IPS-11a (cell line): ENCODE results near the gene GPD1L.

Experiments
- H3K4me3 ChIP-seq: one replicate; pipeline ENCODE4 v1.5.1; 2013; ENCODE audit warnings: low read depth, low read length, control low read depth

The GPD1L gene

DNA sequence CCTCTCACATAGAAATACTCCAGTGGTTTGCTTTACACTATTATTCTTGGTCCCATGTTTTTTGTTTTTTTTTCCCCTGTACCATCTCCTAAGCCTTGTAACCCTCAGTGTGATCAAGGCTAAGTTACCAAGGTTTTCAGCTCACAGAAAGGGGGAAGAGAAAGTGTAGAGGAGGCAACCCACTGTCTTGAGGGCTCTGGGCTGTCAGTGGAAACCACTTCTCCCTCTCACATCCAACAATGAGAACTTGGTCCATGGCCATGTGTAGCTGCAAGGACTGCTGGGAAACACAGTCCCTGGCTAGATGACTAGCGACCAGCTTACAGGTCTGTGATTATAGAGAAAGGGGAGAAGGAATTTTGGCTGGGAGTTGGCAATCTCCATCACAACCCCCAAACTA lies 30.3 kb downstream of the GPD1L start:
- no peak overlapping the region for H3K4me3 ChIP-seq

DNA sequence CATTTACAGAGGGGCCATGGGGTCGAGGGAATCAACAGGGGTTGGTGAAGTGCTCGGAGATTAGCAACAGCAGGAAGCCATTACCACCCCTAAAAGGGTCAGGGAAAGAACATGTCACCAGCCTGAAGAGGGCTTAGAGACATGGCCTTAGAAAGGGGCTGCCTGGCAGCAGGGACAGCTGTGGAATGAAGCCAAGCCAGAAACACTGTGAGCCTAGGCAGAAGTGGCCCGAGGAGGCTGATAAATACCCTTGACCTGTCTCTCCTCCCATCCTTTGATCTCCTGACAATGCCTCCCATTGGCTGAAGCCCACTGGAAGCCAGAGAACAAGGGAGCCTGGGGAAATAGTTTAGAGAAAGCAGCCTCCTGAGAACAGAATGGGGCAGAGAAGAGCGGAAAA lies 31.4 kb downstream of the GPD1L start:
- no peak overlapping the region for H3K4me3 ChIP-seq

DNA sequence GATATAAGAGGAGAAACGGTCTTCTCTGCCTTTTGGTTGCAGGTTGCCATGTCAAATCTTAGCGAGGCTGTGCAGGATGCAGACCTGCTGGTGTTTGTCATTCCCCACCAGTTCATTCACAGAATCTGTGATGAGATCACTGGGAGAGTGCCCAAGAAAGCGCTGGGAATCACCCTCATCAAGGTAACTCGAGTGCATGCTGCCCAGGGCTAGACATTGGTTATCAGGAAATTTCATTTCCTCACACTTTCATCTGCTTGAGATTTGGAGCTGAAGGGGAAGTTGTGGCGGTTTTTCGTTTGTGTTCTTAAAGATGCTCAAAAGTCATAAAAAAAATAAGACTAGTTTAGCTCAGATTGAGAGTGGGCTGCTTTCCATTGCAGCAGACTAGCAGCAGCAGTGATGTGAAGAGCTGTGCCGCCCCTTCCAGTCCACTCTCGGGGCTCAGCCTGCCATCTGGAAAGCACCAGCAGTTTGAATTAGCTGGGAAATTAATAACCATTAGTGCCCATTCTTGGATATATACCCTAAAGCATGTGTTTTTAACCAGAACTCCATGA lies 32.2 kb downstream of the GPD1L start:
- H3K4me3 ChIP-seq = no peak overlapping the region

DNA sequence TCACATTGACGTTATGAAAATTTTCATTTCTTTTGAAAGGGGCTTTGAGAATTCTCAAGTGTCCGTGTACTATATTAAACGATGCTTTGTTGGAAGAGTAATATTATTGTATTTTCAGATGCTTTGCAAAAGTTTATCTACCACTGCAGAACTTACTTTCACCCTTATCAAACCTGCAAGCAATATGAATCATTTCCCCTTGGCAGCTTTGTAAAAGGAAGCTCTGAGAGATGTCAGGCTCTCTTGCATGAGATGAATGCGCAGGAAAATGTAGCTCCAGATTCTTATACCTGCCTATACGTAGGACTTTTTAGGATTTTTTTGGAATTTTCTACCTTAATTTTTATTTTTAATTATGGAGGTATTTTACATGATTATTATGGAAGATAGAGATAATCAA lies 34.5 kb downstream of the GPD1L start:
- H3K4me3 ChIP-seq = no peak overlapping the region

DNA sequence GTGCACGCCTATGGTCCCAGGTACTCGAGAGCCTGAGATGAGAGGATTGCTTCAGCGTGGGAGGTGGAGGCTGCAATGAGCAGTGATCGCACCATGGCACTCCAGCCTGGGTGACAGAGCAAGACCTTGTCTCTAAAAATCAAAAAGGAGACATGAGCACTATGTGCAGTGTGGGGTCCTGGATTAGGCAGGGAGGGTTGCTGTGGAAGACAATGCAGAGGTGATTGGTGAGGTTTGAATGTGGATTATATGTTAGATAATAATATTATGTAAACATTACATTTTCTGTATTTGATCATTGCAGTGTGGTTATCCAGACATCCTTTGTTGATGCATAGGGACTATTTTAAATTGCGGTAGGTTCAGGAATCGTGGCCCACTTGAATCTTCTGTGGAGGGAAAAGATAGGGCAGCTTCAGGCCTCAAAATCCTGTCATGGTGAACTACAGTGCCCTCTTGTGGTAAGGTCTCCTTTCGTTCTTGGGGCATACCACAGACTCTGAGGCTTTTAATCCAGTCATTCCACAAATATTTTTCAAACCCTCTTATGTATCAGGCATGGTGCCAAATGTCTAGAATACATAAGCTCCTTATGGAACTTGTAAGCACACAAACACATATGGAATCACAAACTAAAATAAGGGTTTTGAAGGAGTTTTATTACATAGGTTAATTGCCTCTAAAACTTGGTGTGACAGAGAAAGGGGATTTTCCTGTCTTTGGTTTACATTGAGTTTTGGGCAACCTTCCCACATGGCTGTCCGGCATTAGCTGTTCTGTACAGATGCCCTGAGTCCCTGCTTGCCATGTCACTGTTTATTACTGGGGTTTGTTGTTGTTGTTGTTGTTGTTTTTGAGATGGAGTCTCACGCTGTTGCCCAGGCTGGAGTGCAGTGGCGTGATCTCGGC lies 37.7 kb downstream of the GPD1L start:
- no peak overlapping the region for H3K4me3 ChIP-seq

DNA sequence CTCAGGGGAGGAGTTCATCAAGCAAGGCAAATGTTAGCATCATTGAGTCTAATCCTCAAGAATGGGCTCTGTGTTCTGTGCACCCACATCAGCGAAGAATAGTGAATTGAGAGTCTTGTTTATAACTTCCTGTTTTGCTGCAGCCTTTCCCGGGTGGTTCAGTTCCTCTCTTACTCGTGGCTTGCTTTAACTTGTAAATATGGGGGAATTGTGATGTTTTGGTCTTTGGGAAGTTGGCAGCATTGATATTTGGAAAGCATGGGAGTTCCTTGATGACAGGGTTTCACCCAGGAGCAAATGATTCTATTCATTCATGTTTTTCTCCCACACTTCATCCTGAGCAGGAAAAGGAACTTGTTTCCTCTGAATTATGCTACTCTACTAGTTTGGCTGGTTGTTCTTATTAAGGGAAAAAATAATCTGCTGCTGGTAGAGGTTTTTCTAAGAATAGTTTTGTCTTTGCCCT lies 40.4 kb downstream of the GPD1L start:
- H3K4me3 ChIP-seq = no peak overlapping the region

DNA sequence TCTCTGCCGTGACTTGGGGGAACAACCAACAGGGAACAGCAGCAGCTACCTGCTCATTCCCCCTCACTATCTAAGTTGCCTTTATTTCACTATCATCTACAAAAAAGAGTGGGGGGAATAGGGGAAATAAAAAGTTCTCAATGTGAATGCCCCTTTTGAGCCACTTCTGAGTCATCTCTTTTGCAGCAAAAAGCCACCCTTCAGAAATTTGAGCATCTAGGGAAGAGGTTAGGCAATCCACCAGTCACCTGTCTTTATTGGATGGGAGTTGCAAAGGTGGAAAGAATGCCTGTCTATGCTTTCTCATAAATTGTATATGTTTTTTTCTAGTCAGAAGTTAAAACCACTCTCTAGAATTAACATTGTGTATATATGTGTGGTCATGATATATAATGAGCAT lies 41.1 kb downstream of the GPD1L start:
- no peak overlapping the region for H3K4me3 ChIP-seq

DNA sequence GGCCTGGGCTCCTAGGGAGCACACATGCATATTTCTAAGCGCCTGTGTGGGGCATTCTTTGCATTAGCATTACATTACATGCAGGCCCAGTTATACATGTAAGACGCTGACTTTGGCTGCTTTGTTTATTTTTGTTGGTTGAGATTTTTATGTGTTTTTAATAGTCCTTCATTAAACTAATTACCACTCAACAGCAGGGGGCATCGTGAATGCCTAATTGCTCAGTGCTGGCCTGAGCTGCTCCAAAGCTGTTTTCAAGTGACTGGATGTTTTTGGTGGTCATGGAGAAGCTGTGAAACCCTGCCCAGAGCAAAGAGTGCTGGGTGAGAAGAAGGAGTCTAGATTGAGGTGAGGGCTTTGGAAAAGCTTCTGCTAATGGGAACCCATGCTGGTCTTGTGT lies 41.5 kb downstream of the GPD1L start:
- no peak overlapping the region for H3K4me3 ChIP-seq

DNA sequence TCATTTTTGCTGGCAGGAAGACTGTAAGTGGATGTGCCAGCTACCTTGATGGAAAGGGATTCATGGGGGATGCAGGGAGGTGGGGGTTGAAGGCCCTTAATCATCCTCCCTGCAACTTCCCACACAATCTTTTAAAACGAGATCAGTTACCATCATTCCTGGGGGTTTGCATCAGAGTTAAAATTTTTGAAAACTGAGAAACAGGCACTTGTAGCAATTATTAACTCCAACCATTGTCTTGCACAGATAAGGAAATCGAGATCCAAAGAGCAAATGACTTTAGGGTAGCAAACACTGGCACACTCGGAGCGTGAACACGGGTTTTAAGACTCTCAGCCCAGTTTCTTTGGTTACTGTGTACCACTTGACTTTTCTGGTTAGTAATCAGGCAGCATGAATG lies 41.9 kb downstream of the GPD1L start:
- no peak overlapping the region for H3K4me3 ChIP-seq

DNA sequence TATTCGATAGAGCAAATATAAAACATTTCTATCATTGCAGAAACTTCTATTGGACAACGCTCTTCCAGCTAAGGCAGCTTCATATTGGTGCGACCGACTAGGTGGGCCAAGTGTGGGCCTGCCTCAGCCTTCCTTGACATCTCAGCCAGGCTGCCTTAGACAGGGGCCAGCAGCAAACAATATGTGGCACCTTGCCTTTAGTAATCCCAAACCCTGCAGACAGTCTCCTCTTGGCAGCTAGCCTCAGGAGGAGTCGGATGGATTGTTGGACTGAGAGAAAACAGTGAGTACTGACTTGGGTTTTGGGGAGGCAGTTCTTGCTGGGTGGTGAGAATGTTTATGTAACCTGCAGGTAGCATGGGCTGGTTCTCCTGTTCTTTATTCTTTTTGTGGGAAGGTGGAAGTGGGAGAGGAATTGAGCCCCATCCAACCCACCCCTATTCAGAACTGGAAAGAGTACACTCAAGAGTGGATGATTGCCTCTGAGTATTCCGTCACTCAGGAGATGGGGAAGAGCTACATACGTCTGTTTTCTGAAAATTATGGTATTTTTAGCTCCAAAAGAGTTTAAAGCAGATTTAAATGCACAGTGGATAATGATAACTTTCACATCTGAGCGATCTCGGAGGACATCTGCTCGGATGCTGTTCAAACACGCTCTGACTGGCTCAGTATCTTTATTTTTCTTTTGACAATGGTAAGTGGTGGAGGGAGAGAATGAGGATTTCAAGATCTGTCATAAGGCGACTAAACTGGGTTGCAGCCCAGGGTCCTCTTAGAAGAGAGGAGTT lies 47.2 kb downstream of the GPD1L start:
- H3K4me3 ChIP-seq = no peak overlapping the region

DNA sequence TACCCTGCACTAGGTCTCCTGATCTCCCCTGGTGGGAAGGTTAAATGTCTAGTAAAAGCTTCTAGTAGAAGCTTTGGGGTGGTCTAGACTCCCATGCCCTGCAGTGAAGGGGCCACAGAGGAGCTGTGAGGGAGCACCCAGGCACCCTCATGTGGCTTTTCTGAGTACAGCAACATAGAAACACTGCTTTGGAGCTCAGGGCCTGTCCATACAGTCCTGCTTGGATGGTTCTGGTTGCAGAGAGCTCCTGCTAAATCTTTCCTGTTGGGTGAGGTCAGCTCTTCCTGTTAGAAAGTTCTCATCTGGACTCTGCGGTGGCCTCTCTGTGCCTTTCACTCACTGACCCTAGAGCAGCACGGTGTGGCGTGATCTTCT lies 47.8 kb downstream of the GPD1L start:
- no peak overlapping the region for H3K4me3 ChIP-seq

DNA sequence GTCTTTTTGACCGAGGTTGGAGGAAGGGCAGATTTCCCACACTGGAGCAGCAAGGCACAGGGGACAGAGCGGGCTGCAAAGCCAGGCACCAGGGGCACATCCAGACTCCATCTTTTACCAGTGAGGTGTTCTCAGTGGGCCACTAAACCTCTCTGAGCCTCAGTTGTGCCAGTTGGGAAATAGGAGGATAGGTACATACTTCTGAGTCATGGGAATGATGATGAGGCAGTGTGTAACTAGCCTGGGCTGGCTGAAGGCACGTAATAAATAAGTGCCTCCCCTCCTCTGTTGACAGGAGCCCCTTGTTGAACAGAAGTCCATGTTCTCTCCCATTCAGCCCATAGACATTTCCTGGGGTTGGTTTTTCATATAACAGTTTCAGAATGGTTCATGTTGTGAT lies 48.7 kb downstream of the GPD1L start:
- H3K4me3 ChIP-seq = no peak overlapping the region

DNA sequence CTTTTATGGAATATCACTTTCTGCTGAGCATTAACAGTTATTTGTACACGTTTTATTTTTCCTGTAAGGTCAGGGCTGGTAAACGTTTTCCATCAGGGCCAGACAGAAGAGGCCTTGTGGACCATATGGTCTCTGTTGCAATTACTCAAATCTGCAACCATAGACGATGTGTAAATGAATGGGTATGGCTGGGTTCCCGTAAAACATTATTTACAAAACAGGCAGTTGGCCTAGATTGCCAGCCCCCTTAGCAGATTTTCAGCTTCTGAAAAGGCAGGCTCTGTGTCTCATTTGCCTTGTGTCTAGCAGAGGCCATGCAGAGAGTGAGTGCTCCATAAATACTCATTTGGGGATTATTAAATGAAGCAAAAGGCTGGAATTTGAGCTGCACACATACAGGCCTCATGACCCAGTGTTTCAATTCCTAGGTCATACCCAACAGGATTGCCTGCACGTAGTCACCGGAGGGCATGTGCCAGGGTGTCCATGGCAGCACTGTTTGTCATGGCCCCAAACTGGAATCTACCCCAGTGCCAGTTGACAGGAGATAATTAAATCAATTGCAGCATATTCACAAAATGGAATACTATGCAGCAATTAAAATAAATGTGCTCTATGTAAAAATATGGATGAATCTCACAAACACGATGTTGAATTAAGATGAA lies 51.3 kb downstream of the GPD1L start:
- no peak overlapping the region for H3K4me3 ChIP-seq

DNA sequence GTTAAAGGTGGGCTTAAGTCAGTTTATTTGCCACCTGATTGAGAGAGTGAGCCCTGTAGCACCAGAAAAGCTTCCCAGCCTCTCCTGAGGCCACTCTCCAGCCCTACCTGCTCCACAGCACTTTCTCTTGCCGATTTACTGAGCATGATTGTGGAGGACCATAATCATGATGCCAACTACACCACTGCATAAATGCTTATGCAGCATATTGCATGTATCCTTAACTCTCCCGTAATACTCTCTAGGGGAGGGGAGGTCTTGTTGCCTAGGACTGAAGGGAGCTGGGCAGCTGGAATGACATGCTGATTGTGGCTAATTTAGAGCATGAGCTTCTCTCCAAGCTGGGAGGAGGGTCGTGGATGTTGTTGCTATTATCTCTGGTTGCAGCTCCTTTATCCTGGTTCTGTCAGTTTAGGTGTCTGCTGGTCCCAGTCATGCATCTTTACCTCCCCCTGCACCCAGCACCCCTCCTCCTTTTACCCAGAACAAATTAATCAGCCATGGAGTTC lies 54.3 kb downstream of the GPD1L start:
- H3K4me3 ChIP-seq = no peak overlapping the region

DNA sequence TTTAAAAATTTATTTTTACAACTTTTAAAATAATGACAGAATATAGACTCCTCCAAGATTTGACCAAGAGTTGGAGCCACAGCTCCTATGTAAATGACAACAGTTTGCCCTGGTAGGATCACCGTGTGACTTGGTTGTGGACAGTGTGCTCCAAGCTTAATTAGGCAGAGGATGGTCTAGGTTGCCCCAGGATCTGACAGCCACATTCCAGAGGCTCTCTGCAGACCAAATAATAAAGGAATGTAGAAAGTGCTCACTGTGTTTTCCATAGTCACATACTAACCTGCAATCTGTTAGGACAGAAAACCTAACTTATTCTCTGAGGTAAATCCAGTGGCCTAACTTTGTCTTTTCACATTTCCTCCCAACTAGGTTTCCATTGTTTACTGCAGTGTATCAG lies 59.0 kb downstream of the GPD1L start:
- no peak overlapping the region for H3K4me3 ChIP-seq

DNA sequence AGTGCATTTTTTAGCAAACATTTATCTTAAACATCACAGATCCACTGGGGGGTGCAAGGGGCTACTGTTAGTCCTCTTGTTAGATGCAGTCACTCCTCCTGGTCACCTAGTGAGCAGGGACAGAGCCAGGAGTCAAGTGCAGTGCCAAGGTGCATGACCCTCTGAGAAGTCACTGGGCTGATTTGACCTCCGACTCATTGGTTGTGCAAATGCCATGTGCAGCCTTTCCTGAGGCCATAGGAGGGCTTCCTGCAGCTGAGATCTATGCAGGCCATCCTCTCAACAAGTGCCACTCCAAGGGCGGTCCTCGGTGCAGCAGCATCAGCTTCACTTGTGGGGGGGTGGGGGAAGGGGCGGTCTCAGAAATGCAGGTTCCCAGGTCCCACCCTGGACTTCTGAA lies 60.2 kb downstream of the GPD1L start:
- H3K4me3 ChIP-seq = no peak overlapping the region

DNA sequence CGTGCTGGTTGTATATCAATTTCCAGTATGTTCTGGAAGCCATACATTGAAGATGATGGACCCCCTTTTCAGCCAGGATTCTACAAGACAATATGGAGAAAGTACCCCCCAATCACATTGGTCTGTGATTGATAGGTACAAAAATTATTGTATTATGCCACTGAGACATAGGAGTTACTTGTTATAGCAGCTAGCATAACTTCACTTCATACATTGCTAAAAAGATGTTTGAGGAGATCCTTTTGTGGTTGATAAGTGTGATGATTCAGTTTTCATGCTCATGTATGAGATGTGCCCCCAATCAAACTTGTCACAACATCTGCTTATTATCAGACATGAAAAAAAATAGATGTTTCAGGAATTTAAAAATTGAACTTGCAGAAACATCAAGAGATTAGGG lies 66.0 kb downstream of the GPD1L start:
- H3K4me3 ChIP-seq = no peak overlapping the region

DNA sequence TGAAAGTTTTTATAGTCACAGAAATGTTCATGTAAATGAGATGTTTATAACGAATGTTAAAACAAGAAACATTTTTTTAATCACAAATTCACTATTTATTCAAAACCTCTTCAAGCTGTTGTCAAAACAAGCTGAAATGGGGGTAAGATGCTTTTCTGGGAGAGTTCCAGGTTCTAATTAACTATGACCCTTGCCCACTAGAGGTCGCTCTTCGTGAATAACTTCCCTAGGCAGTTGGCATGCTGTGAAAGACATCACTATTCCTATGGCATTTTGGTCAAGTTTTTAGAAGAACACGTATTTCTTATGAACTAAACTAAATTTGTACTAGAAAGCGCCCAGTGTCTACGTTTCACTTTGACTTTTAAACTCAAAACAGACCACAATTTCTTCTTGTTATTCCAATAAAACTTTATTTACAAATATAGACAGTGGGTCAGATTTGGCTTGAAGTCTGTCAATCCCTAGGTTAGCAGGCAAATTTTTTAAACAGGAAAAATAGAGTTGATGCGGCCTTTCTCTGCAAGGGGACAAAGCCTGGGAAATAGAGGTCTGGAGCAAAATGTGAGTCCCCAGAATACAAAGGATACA lies 69.3 kb downstream of the GPD1L start:
- no peak overlapping the region for H3K4me3 ChIP-seq

DNA sequence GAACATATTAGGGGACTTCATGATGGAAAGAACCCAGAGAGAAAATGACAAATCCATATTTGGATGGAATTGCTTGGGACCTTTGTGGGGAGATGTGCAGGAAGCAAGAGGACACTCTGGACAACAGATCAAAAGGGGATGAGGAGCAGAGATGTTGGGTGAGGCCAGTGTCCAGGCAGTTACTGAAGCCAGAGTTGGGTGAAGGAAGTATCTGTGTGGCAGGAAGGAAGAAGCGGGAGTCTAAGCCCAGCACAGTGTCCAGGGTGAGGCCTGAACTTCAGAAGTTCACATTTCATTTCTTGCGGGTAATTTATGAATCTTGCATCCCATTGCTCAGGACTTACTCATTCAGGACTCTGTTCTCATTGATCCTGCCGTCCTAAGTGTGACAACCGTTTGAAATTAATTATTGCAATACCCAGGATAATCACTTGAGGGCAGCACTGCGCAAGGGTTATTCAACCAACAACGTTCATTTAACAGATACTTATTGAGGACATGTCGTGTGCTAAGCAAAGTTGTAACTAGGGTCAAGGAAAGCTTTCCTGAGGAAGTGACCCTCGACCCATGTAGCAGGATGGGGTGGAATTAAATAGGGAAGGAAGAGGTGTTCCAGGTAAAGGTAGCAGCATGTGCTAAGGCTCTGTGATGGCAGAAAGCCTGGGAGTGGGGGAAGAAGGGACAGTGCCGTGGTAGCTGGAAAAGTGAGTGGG lies 70.7 kb downstream of the GPD1L start:
- no peak overlapping the region for H3K4me3 ChIP-seq

DNA sequence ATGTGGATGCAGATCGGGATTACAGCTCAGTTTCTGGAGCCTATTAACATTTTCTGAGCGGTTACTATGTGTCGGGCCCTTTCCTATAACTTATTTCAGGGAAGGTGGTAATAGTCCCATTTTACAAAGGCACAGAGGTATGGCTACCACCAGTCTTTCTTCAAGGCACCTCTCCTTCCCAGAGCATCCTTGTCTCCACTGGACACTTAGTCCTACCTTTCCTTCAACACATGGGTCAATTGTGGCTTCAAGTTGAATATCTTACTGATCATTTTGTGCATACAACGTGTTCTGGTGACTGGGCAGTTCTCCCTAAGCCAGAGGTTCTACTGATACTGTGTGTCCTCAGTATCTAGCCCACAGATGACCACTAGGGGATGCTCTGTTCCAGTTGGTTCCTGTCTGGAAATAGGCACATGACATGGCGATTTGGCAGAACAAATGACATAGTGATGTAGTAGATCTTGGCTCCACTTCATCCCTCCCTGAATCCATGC lies 71.3 kb downstream of the GPD1L start:
- no peak overlapping the region for H3K4me3 ChIP-seq
